GM21619 (cell line): ENCODE measurements around the gene APOBEC3F.
A peak's percentile ranks its signal among the peaks of the same experiment; 100 is the strongest.
"Not testable (repeated sequence)": the region's sequence is repeated elsewhere in the genome, so short reads cannot be mapped to it uniquely, and the experiment has no call there.

Experiments
- ATAC-seq: cut with Tn5 transposase; IDR thresholded peaks from one replicate; pipeline ENCODE4 v1.9.1; 2021; ENCODE audit not compliant: unreplicated experiment

APOBEC3F gene

DNA sequence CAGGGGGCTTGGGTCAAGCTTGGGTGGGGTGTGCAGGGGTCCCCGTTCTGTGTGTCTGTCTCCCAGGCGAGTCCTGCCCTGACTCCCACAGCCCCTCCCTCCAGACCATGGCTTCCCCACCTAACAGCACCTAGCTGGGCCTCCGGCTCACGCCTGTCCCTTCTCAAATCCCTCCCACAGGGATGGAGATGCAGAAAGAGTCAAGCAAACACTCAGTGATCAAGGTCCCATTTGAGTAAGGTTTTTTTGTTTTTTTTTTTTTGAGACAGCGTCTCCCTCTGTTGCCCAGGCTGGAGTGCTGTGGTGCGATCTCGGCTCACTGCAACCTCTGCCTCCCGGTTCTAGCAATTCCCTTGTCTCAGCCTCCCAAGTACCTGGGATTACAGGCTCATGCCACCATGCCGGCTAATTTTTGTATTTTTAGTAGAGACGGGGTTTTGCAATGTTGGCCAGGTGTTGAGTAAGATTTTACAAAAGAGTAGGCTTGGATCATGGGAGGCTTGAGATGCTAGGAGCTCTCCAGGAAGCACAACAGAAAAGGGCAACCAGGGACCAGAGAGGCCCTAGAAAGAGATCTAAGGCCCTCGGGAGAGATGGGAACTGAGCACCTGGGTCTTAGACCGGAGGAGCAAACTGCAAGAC lies 14.0 kb upstream of the APOBEC3F start:
- ATAC-seq, result no peak

DNA sequence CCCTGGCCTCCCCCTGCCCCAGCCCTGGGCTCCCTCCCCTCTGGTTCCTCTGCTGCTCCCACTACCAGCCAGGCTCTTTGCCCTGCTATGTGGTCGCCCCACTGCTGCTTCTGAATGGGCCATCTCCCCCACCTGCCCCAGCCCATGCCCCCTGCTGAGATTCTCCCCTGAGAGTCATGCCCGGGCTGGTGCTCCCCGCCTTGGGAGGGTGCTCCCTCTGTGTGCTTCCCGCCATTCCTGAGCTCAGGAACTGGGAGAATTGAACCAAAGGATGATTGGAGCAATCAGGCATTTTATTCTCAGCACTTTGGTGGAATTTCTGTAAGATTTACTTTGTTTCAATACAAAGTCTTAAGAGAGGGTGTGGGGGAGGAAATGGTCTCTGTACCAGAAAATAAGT lies 12.9 kb upstream of the APOBEC3F start:
- ATAC-seq, result no peak

DNA sequence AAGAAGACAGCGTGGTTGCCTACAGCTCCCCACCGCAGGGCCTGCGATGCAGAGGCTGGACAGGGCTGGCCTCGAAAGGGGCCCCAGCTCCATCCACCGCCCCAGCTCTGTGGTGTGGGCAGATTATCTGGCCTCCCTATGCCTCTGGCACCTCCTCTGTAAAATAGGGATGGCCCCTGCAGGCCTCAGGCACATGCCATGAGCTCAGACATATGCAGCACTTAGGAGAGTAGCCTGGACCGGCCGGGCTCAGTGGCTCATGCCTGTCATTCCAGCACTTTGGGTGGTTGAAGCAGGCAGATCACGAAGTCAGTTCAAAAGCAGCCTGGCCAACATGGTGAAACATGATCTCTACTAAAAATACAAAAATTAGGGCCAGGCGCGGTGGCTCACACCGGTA lies 12.4 kb upstream of the APOBEC3F start:
- no peak for ATAC-seq

DNA sequence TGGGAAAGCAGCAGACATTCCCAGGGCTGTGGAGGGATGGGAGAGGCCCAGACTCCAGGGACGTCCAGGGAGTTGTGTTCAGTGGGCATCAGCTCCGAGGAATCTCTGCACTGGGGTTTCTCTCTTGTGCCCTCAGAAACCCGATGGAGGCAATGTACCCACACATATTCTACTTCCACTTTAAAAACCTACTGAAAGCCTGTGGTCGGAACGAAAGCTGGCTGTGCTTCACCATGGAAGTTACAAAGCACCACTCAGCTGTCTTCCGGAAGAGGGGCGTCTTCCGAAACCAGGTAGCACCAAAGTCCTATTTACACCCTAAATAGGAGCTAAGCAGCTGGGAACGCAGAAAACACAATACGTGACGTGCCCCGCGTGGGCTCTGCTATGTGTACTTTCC lies 11.4 kb upstream of the APOBEC3F start:
- no peak for ATAC-seq

DNA sequence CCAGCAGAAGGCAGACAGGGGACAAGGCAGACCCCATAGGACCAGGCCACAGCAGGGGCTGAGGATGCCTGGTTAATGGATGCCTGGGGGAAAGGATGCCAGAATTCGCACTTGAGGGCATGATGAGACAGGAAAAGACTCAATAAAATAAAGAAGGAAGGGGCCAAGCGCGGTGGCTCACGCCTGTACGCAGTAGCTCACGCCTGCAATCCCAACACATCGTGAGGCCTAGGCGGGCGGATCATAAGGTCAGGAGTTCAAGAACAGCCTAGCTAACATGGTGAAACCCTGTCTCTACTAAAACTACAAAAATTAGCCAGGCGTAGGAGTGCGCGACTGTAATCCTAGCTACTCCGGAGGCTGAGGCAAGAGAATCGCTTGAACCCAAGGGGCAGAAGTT lies 10.0 kb upstream of the APOBEC3F start:
- no peak for ATAC-seq

DNA sequence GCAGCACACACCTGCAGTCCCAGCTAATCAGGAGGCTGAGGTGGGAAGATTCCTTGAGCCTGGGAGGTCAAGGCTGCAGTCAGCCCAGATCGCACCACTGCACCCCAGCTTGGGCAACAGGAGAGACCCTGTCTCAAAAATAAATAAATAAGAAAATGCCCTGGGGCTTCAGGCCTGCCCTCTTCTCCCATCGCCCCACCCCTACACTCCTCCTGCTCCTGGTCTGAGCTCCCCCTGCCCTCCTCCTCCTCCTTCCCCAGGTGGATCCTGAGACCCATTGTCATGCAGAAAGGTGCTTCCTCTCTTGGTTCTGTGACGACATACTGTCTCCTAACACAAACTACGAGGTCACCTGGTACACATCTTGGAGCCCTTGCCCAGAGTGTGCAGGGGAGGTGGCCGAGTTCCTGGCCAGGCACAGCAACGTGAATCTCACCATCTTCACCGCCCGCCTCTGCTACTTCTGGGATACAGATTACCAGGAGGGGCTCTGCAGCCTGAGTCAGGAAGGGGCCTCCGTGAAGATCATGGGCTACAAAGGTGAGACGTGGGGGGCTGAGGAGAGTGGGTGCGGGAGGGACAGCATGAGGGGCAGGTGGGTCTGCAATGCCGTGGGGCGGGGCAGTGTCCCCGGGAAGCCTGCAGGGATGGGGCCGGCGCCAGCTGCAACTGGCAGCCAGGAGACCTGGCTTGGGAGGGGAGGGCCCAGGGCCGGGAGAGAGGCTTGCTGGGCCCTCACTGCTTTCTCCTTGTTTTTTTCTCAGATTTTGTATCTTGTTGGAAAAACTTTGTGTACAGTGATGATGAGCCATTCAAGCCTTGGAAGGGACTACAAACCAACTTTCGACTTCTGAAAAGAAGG lies 9.0 kb upstream of the APOBEC3F start:
- ATAC-seq, result not testable (repeated sequence)

DNA sequence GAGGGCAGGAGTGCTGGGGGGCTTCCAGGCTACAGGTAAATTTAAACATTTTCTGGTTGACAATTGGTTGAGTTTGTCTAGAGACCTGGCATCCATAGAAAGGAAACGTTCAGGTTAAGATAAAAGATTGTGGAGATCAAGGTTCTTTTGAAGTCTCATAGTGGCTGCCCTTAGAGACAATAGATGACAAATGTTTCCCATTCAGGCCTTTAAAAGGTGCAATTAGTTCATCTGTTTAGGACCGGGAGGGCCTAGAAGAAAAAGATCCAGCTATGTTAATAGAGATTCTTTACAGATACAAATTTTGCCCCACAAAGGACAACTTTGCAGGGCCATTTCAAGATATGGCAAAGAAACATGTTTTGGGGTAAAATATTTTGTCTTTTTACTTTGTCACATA lies 3.6 kb upstream of the APOBEC3F start:
- ATAC-seq, result not testable (repeated sequence)

DNA sequence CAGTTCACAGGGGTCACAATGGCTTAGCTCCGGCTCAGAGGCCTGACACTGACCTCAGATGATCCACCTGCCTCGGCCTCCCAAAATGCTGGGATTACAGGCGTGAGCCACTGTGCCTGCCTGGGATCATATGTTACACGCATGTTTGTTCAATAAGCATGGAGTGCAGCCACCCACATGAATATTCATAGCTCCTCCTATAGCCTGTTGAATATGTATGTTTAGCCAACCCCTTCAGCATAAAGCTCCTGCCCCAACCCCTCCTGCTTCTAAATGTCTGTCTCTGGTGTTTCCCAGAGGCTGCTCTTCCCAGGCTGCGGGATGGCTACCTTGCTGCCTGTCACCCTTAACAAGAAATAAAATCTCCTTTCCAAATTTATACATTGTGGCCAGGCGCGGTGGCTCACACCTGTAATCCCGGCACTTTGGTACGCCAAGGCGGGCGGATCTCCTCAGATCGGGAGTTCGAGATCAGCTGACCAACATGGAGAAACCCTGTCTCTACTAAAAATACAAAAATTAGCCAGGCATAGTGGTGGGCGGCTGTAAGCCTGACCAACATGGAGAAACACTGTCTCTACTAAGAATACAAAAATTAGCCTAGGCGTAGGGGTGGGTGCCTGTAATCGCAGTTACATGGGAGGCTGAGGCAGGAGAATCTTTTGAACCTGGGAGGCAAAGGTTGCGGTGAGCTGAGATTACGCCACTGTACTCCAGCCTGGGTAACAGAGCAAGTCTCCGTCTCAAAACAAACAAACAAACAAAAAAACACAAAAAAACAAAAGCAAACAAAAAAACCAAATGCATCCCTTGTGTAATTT lies 1.1 kb upstream of the APOBEC3F start:
- ATAC-seq, result no peak

DNA sequence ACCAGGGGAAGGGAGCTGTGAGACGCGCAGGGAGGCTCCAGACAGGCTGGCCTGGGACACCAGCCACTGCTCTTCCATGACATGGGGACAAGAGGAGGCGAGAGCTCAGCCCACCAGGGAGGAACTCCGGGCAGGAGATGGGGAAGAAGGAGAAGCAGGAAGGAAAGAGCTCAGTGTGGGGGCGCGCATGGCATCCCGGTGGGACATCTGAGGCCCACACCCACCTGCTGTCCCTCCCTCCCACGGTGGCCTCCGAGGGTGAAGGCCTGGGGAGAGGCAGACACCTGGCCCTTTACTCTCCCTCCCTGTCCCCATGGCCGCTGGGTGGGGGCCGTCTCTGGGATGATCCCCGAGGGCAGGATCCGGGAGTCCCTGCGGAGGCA lies 518 bp upstream of the APOBEC3F start:
- not testable (repeated sequence) for ATAC-seq

DNA sequence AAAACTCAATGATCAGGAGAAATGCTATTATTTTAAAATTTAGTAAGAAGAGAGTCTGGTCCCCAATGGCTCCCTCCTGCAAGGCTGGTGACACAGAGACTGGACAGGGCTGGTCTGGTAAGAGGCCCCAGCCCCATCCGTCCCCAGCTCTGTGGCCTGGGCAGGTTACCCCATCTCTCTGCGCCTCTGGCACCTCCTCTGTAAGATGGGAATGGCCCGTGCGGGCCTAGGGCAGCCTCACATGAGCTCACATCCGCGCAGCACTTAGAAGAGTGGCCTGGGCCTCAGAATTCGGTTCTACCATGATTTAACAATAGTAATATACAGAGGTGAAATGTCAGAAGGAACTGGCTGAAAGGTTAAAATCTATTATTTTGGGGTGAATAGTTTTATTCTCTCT lies 1.2 kb downstream of the APOBEC3F start:
- ATAC-seq, result no peak

DNA sequence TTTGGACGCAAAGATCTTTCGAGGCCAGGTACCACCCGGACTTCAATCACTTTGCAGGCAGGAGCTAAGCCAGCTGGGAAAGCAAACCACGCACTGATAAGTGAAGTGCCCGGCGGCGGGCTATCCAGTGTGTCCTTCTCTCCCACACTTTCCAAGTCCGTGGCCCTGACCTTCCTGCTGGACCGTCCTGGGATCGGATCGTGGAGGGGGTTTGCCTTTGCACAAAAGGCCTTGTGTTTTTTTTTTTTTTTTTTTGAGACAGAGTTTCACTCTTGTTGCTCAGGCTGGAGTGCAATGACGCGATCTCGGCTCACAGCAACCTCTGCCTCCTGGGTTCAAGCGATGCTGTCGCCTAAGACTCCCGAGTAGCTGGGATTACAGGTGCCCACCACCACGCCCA lies 2.4 kb downstream of the APOBEC3F start:
- not testable (repeated sequence) for ATAC-seq

DNA sequence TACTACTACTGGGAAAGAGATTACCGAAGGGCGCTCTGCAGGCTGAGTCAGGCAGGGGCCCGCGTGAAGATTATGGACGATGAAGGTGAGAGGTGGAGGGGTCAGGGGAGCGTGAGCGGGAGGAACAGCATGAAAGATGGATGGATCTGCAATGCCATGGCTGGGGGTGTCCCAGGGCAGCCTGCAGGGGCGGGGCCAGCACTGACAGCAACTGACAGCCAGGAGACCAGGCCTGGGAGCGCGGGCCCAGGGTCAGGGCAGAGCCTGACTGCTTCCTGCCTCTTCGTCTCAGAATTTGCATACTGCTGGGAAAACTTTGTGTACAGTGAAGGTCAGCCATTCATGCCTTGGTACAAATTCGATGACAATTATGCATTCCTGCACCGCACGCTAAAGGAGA lies 4.5 kb downstream of the APOBEC3F start:
- not testable (repeated sequence) for ATAC-seq

DNA sequence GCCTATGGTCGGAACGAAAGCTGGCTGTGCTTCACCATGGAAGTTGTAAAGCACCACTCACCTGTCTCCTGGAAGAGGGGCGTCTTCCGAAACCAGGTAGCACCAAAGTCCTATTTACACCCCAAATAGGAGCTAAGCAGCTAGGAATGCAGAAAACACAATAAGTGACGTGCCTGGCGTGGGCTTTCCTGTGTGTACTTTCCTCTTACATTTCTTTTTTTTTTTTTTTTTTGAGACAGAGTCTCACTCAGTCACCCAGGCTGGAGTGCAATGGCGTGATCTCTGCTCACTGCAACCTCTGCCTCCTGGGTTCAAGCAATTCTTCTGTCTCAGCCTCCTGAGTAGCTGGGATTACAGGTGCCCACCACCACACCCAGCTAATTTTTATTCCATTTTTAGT lies 8.8 kb downstream of the APOBEC3F start:
- not testable (repeated sequence) for ATAC-seq

DNA sequence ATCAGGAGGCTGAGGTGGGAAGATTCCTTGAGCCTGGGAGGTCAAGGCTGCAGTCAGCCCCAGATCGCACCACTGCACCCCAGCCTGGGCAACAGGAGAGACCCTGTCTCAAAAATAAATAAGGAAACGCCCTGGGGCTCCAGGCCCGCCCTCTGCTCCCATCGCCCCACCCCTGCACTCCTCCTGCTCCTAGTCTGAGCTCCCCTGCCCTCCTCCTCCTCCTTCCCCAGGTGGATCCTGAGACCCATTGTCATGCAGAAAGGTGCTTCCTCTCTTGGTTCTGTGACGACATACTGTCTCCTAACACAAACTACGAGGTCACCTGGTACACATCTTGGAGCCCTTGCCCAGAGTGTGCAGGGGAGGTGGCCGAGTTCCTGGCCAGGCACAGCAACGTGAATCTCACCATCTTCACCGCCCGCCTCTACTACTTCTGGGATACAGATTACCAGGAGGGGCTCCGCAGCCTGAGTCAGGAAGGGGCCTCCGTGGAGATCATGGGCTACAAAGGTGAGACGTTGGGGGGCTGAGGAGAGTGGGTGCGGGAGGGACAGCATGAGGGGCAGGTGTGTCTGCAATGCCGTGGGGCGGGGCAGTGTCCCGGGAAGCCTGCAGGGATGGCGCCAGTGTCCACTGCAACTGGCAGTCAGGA lies 11.3 kb downstream of the APOBEC3F start:
- not testable (repeated sequence) for ATAC-seq

DNA sequence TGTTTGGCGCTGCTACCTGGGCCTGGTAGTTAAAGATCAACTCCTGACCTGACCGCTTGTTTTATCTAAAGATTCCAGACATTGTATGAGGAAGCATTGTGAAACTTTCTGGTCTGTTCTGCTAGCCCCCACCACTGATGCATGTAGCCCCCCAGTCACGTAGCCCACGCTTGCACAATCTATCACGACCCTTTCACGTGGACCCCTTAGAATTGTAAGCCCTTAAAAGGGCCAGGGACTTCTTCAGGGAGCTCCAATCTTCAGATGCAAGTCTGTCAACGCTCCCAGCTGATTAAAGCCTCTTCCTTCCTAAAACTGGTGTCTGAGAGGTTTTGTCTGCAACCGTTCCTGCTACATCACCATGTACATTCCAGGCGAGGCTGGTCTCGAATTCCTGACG lies 15.0 kb downstream of the APOBEC3F start:
- no peak for ATAC-seq

DNA sequence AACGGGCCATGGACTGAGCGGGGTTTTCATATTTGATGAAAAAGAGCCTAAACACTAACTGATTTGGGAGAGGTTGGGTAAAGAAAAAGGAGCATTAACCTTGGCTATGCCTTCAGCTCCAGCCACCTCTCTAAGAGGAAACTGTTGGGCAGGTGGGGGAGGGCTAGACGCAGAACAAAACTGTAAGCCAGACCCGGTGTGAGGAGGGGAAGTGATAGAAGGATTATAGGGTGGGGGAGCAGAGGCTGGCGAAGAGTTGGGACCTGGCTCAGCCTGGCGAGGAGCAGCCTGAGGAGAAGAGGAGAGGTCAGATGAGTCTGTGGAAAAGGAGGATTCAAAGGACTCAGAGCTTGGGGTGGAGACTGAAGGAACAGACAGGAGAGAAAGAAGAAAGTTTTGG lies 20.6 kb downstream of the APOBEC3F start:
- ATAC-seq, result not testable (repeated sequence)

DNA sequence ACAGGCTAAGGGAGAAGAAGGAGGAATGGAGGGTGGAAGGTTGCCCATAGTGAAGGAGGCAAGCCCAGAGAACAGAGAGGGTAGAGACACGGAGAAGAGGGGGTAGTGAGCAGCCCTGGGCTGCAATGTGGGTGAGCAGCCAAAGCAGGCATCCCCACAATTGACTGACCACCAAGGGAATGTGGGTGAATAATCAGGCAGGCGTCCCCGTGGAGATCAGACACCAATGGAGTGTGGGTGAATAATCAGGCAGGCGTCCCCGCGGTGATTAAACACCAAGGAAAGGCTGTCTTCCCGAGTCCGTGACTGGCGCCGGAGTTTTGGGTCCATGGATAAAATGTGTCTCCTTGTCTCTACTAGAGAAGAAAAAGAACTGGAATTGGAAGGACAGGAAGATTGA lies 21.3 kb downstream of the APOBEC3F start:
- not testable (repeated sequence) for ATAC-seq

DNA sequence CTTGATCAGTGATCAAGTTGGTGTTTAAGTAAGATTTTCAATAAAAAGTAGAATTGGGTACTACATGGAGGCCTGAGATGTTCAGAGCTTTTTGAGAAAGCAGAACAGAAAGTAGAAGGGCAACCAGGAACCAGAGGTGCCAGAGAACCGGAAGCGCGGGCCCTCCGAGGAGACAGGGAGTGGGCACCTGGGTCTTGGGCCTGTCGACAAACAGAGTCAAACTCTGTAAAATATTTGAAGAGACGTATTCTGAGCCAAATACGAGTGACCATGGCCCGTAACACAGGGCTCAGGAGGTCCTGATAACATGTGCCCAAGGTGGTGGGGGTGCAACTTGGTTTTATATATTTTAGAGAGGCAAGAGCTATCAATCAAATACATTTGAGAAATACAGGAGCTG lies 23.2 kb downstream of the APOBEC3F start:
- not testable (repeated sequence) for ATAC-seq

DNA sequence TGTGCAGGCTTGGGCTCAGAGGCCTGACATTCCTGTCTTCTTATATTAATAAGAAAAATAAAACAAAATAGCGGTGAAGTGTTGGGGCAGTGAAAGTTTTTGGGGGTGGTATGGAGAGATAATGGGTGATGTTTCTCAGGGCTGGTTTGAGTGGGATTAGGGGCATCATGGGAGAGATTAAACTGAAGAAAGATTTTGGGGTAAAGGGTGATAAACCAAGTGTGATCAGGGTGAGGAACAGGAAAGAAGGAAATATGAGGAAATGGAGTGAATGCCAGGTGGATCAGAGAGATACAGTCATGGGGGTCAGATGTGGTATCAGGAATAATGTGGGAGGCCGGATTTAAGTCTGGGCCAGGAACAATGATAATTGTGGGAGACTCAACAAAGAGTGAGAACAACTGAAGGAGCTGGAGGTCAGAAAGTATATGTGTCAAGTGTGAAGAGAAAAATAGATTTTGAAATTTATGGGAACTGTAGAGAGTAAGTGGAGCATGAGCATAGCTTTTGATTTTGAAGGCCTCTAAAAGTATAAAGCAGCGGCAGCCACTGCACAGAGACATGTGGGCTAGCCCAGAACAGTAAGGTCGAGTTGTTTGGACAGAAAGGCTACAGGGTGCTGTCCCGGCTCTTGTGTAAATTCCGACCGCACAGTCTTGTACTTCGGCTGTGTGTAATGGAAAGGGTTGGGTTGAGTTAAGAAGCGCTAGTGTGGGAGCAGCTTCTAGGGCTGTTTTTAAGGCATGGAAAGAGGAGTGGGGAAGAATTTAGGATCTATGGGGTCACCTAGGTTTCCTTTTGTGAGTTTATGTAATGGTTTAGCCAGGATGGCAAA lies 26.0 kb downstream of the APOBEC3F start:
- peak; percentile 37 for ATAC-seq
